Astrocyte (in vitro differentiated cells and primary cell): ENCODE results near the gene RDH13.

Experiments used
- CTCF ChIP-seq: IDR thresholded peaks from 2 replicates; pipeline ENCODE4 v1.5.1; 2011; ENCODE audit warnings: low read depth, mild to moderate bottlenecking, inconsistent platforms, low read length, moderate library complexity; ENCODE audit not compliant: insufficient read depth
- EZH2 ChIP-seq: IDR thresholded peaks from 2 replicates; pipeline ENCODE4 v1.6.1; 2012; ENCODE audit warnings: mild to moderate bottlenecking, low read length, inconsistent platforms; ENCODE audit not compliant: insufficient read depth

GRCh38 chr19:55044771-55045716 is 17.9 kb downstream of the RDH13 start:
- no peak for TF ChIP-seq CTCF
- TF ChIP-seq EZH2, result no peak
